Nephron (organoid): ENCODE results near the gene TMEM231.
"Not testable (repeated sequence)": the region's sequence is repeated elsewhere in the genome, so short reads cannot be mapped to it uniquely, and the experiment has no call there.

Source experiments
- H3K27ac Mint-ChIP-seq, 3 experiments: 2 replicates each; pipeline ENCODE4 v1.8.0; 2020; ENCODE audit warnings: mixed read lengths in 3 of 3, mild to moderate bottlenecking in 2 of 3, moderate library complexity in 1 of 3
- H3K27me3 Mint-ChIP-seq: 2 replicates; pipeline ENCODE4 v1.8.0; 2021; ENCODE audit warnings: low read depth, mild to moderate bottlenecking, moderate library complexity, mixed read lengths
- H3K36me3 Mint-ChIP-seq: 2 replicates; pipeline ENCODE4 v1.8.0; 2020; ENCODE audit warnings: low read depth, mixed read lengths
- H3K4me1 Mint-ChIP-seq: 2 replicates; pipeline ENCODE4 v1.8.0; 2020; ENCODE audit warnings: mixed read lengths
- H3K4me3 Mint-ChIP-seq, 3 experiments: 2 replicates each; pipeline ENCODE4 v1.8.0; 2020; ENCODE audit warnings: mild to moderate bottlenecking in 3 of 3, mixed read lengths in 3 of 3, moderate library complexity in 2 of 3
- H3K9me3 Mint-ChIP-seq: 2 replicates; pipeline ENCODE4 v1.8.0; 2020; ENCODE audit warnings: mixed read lengths
- TF ChIP-seq, protein P1 (sequence below), 3 experiments: fragments of 200-600 bp; sonication (generic); IDR thresholded peaks; one replicate each; pipeline ENCODE4 v1.5.0; 2021; ENCODE audit warnings: antibody characterized with exemption in 3 of 3; ENCODE audit not compliant: unreplicated experiment in 3 of 3

Gene TMEM231

DNA sequence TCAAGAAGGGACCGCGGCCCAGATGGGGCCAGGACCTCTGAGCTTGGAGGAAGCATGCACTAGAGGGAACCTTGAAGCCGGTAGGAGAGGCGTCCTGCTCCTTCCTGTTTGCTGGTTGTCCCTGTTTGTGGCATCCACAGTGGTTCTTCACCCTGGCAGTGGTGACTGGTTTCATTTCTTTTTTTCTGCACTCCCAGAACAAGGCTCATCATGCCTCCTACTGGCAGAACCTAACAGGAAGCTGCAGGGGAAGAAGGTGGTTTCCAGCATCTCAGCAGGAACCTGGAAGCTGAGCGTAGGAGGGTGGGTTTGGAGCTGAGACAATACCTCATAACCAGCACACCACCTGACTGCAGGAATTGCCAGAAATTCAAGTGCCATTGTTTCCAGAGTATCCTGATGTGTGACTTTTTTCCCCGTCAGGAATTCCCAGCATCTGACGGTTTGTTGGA is 5.8 kb downstream of the TMEM231 start:
- H3K27me3 Mint-ChIP-seq = no peaks in the 10 kb centered on the region
- H3K4me1 Mint-ChIP-seq = peaks cover 2% of the 10 kb centered on the region
- H3K4me3 Mint-ChIP-seq = no peak overlapping the region
- TF ChIP-seq, protein P1, sequence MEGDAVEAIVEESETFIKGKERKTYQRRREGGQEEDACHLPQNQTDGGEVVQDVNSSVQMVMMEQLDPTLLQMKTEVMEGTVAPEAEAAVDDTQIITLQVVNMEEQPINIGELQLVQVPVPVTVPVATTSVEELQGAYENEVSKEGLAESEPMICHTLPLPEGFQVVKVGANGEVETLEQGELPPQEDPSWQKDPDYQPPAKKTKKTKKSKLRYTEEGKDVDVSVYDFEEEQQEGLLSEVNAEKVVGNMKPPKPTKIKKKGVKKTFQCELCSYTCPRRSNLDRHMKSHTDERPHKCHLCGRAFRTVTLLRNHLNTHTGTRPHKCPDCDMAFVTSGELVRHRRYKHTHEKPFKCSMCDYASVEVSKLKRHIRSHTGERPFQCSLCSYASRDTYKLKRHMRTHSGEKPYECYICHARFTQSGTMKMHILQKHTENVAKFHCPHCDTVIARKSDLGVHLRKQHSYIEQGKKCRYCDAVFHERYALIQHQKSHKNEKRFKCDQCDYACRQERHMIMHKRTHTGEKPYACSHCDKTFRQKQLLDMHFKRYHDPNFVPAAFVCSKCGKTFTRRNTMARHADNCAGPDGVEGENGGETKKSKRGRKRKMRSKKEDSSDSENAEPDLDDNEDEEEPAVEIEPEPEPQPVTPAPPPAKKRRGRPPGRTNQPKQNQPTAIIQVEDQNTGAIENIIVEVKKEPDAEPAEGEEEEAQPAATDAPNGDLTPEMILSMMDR (IDR thresholded peaks at IDR 0.05; ENCODE audit: unreplicated experiment in 3 of 3) = peak in 1 of 3 experiments; percentile 10
- H3K27ac Mint-ChIP-seq = no peak overlapping the region
- no peaks in the 10 kb centered on the region for H3K36me3 Mint-ChIP-seq
- no peaks in the 10 kb centered on the region for H3K9me3 Mint-ChIP-seq

DNA sequence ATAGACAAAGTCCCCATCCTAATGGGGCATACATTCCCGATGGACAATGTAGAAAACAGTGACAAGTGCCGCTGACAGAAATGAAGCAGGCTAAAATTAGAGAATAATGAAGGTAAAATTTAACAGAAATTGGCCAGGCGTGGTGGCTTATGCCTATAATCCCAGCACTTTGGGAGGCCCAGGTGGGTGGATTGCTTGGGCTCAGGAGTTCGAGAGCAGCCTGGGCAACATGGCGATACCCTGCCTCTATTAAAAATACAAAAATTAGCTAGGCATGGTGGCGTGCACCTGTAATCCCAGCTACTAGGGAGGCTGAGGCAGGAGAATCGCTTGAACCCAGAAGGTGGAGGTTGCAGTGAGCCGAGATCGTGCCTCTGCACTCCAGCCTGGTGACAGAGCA is 7.6 kb downstream of the TMEM231 start:
- not testable (repeated sequence) for H3K4me1 Mint-ChIP-seq, H3K27ac Mint-ChIP-seq, H3K27me3 Mint-ChIP-seq, H3K36me3 Mint-ChIP-seq, H3K4me3 Mint-ChIP-seq, H3K9me3 Mint-ChIP-seq

GRCh38 chr16:75546293-75546692 is 9.8 kb downstream of the TMEM231 start:
- H3K27ac Mint-ChIP-seq = no peak overlapping the region
- no peaks in the 10 kb centered on the region for H3K27me3 Mint-ChIP-seq
- no peaks in the 10 kb centered on the region for H3K4me1 Mint-ChIP-seq
- H3K9me3 Mint-ChIP-seq = no peaks in the 10 kb centered on the region
- H3K36me3 Mint-ChIP-seq = peaks cover 8% of the 10 kb centered on the region
- TF ChIP-seq, protein P1 (IDR thresholded peaks at IDR 0.05; ENCODE audit: unreplicated experiment in 3 of 3) = no peak
- no peak overlapping the region for H3K4me3 Mint-ChIP-seq

GRCh38 chr16:75545879-75546278 is 10.2 kb downstream of the TMEM231 start:
- H3K4me1 Mint-ChIP-seq, H3K27me3 Mint-ChIP-seq, H3K9me3 Mint-ChIP-seq: not testable (repeated sequence)

DNA sequence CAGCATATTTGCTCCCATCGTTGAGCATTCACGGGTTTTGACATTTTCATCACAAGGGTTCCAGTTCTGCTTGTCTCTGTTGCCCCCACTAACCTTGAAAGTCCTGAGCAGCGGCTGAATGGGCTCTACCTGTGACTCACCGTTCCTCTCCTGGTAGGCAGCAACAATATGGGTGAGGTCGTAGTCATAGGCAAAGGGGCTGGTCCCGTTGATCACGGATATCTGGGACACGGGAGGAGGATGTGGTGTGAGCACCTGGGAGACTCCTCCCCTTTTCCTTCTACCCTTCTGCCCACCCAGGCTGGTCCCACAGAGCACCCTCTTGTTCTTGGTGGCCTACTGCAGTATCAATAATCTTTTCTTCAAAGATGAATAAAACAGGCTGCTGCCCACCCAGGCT is 13.6 kb downstream of the TMEM231 start:
- H3K27me3 Mint-ChIP-seq, H3K4me3 Mint-ChIP-seq: not testable (repeated sequence)

More at GRCh38 chr16:75545879-75546278, 10.2 kb downstream of the TMEM231 start:
- H3K4me3 Mint-ChIP-seq, H3K36me3 Mint-ChIP-seq, H3K27ac Mint-ChIP-seq: not testable (repeated sequence)

GRCh38 chr16:75541236-75541635 is 14.8 kb downstream of the TMEM231 start:
- H3K27me3 Mint-ChIP-seq = no peaks in the 10 kb centered on the region
- H3K27ac Mint-ChIP-seq = no peak overlapping the region
- TF ChIP-seq, protein P1 (IDR thresholded peaks at IDR 0.05; ENCODE audit: unreplicated experiment in 3 of 3) = no peak
- H3K4me1 Mint-ChIP-seq = no peaks in the 10 kb centered on the region
- H3K36me3 Mint-ChIP-seq = peaks cover 8% of the 10 kb centered on the region
- no peaks in the 10 kb centered on the region for H3K9me3 Mint-ChIP-seq
- H3K4me3 Mint-ChIP-seq = no peak overlapping the region

More for the DNA sequence above, 13.6 kb downstream of the TMEM231 start:
- H3K4me1 Mint-ChIP-seq, H3K9me3 Mint-ChIP-seq, H3K36me3 Mint-ChIP-seq, H3K27ac Mint-ChIP-seq: not testable (repeated sequence)

DNA sequence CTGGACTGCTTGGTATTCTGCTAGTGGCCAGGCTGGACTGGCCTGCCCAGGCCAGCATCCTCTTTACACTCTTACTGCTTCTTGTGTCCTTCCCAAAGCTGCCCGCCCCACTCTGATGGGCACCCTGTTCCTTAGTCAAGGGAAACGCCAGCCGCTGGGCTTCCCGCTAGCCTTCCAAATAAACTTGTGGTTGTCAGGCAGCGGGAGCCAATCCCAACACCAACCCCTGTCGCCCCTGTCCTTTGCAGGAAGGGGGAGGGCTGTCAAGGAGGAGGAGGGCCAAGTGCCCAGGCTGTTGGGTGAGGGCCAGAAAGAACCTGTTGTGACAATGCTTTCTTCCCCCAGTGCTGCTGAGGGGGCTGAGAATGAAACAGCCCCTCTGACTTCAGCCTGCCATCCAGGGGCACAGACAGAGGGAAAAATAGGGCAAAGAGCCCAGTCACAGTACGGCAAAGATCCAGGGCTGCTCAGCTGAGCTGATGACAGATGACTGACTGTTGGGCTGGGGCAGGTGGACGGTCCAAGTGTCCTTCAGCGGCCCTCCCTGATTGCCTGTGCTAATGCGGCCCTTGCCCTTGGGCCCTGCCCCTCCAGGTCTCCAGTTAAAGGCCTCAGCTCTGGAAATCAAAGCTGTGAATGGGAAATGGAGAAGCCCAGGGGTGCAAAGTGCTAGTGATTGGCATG is 17.0 kb downstream of the TMEM231 start:
- H3K4me3 Mint-ChIP-seq, H3K4me1 Mint-ChIP-seq, H3K36me3 Mint-ChIP-seq, H3K27me3 Mint-ChIP-seq, H3K9me3 Mint-ChIP-seq, H3K27ac Mint-ChIP-seq: not testable (repeated sequence)

DNA sequence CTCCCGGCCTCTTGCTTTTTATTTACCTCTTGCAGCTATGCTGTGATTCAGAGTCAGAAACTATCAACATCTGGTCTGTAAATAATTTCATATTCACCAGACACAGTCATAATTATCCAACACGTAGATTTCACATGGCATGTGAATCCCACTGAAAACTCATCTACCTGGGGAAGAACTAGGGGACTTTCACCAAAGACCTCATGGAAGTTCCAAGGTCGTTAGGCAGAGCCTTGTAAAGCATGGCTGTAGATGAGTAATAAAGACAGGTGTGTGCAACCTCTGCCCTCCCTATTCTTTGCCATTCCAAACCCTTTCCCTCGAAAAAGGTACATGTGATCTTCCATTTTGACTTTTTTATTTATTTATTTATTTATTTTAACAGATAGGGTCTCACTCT is 18.3 kb downstream of the TMEM231 start:
- no peak overlapping the region for H3K4me3 Mint-ChIP-seq
- H3K9me3 Mint-ChIP-seq = no peaks in the 10 kb centered on the region
- no peaks in the 10 kb centered on the region for H3K27me3 Mint-ChIP-seq
- H3K36me3 Mint-ChIP-seq = no peaks in the 10 kb centered on the region
- no peaks in the 10 kb centered on the region for H3K4me1 Mint-ChIP-seq
- no peak overlapping the region for H3K27ac Mint-ChIP-seq
- TF ChIP-seq, protein P1 (IDR thresholded peaks at IDR 0.05; ENCODE audit: unreplicated experiment in 3 of 3) = no peak
